C4-2B (cell line): ENCODE data around the gene GGCT.

Source experiments
- CTCF ChIP-seq: fragments of 450-650 bp; conservative IDR thresholded peaks from 2 replicates; pipeline ENCODE4 v1.5.1; 2017; ENCODE audit warnings: mild to moderate bottlenecking
- ZFX ChIP-seq: fragments of 450-650 bp; IDR thresholded peaks from 2 replicates; pipeline ENCODE4 v1.6.1; 2017

DNA sequence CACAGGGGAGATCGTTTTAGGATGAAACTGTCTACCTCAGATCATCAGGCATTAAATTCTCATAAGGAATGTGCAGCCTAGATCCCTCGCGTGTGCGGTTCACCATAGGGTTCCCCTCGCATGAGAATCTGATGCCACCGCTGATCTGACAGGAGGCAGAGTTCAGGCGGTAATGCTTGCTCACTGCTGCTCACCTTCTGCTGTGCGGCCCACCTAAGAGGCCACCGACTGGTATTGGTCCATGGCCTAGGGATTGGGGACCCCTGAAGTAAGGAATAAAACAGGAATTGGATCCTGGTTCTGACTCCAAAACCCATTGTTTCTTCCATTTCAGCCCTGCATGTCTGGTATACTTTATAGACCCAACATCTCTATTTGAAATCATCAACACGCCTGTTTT, 30.1 kb downstream of the GGCT start:
- TF ChIP-seq CTCF: no peak
- no peak for TF ChIP-seq ZFX
